Left lung (tissue), 10 donors: Measurements from ENCODE around the gene AIF1. TPM values are rescaled to one million over a fixed set of nuclear protein-coding genes. Genes with fewer than 3 reads are reported as not detected.
A peak's percentile ranks its signal among the peaks of the same experiment; 100 is the strongest.

ENCODE experiments used
- ATAC-seq: fragments of 200-7000 bp; cut with Tn5 transposase; one replicate; pipeline ENCODE4 v1.9.1; 2020; ENCODE audit warnings: moderate library complexity
- DNase-seq, 4 donors: peaks; one replicate each; pipeline ENCODE4 v3.0.0-alpha.2; 2013 to 2020
- H3K27ac ChIP-seq, 2 donors: fragments of 200-600 bp; sonication (generic) in 1 of 2; one replicate each; pipeline versions ENCODE4 v1.5.0 to v1.8.0; 2020 to 2021
- H3K27me3 ChIP-seq, 2 donors: fragments of 200-600 bp; sonication (generic) in 1 of 2; one replicate each; pipeline versions ENCODE4 v1.5.0 to v1.8.0; 2020 to 2021
- H3K36me3 ChIP-seq, 2 donors: fragments of 200-600 bp; sonication (generic) in 1 of 2; one replicate each; pipeline versions ENCODE4 v1.5.0 to v1.8.0; 2020 to 2021
- H3K4me1 ChIP-seq, 2 donors: fragments of 200-600 bp; one replicate each; pipeline ENCODE4 v1.8.0; 2021
- H3K4me3 ChIP-seq, 2 donors: fragments of 200-600 bp; sonication (generic) in 1 of 2; one replicate each; pipeline versions ENCODE4 v1.5.0 to v1.8.0; 2020 to 2021; ENCODE audit warnings: mild to moderate bottlenecking in 1 of 2
- H3K9me3 ChIP-seq, 2 donors: fragments of 200-600 bp; sonication (generic) in 1 of 2; one replicate each; pipeline versions ENCODE4 v1.5.0 to v1.8.0; 2020 to 2021
- intact Hi-C, 2 donors: fragments of 100-400 bp; cut with DNase I; formaldehyde crosslinking; loops; one replicate each; pipeline versions ENCODE4 v1.11.2 to v1.14.2; 2022
- polyA plus RNA-seq, 6 donors: library from polyadenylated mRNA; unstranded; fragments of 120-200 nt; gene quantifications; one replicate each; pipeline ENCODE4 v1.2.1, GENCODE V29; 2013; ENCODE audit not compliant: insufficient read length in 6 of 6
- total RNA-seq, 2 donors: library from RNA; stranded (reverse); fragmentation: NEBNext Ultra II Directional; extraction: Animal tissue kit (Norgen Biotek cat#: 25700); gene quantifications; one replicate each; pipeline ENCODE4 v1.2.1, GENCODE V29; 2021
- TF ChIP-seq, protein P1 (sequence below), 2 donors: fragments of 200-600 bp; sonication (generic) in 1 of 2; IDR thresholded peaks; one replicate each; pipeline versions ENCODE4 v1.5.0 to v1.8.0; 2021; ENCODE audit warnings: antibody characterized with exemption in 2 of 2
- donor health status: DM: no; HTN: yes; CAD: no.
- donor health status: DM: no; HTN: no; CAD: no.

The AIF1 gene
- total and polyA plus RNA-seq, 8 donors = 17.9 to 96.4 (median 22.3) TPM

DNA sequence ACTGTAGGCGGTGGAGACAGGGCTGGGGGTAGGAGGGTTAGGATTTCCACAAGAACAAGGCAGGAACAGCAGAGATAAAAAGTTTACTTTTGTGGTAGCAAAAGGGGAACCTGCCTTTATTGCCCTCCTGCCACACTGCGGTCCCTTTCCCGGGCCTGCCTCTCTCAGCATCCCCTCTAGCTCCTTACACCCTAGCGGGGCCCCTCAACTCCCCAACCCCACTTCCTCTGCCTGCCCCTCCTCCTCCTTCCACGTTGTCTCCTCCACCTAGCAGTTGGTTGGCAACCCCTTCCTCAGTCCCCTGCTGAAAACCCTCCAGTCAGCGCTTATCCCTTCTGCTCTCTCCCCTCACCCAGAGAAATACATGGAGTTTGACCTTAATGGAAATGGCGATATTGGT is 714 bp downstream of the AIF1 start:
- Histone ChIP-seq H3K36me3 (no peaks in the 10 kb centered on the region), H3K4me1 (peaks cover 0 to 35% of the 10 kb centered on the region in 2 donors), H3K4me3 (peak overlapping the region in 1 of 2 donors; percentile 51), H3K27ac (peak overlapping the region; percentile 13 to 89), H3K27me3 (no peaks in the 10 kb centered on the region), H3K9me3 (no peaks in the 10 kb centered on the region)
- intact Hi-C loops = no loop called here
- TF ChIP-seq, protein P1, sequence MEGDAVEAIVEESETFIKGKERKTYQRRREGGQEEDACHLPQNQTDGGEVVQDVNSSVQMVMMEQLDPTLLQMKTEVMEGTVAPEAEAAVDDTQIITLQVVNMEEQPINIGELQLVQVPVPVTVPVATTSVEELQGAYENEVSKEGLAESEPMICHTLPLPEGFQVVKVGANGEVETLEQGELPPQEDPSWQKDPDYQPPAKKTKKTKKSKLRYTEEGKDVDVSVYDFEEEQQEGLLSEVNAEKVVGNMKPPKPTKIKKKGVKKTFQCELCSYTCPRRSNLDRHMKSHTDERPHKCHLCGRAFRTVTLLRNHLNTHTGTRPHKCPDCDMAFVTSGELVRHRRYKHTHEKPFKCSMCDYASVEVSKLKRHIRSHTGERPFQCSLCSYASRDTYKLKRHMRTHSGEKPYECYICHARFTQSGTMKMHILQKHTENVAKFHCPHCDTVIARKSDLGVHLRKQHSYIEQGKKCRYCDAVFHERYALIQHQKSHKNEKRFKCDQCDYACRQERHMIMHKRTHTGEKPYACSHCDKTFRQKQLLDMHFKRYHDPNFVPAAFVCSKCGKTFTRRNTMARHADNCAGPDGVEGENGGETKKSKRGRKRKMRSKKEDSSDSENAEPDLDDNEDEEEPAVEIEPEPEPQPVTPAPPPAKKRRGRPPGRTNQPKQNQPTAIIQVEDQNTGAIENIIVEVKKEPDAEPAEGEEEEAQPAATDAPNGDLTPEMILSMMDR (IDR thresholded peaks at IDR 0.05) = no peak
- DNase-seq (peak in 1 of 4 donors; percentile 84), ATAC-seq (no peak)

DNA sequence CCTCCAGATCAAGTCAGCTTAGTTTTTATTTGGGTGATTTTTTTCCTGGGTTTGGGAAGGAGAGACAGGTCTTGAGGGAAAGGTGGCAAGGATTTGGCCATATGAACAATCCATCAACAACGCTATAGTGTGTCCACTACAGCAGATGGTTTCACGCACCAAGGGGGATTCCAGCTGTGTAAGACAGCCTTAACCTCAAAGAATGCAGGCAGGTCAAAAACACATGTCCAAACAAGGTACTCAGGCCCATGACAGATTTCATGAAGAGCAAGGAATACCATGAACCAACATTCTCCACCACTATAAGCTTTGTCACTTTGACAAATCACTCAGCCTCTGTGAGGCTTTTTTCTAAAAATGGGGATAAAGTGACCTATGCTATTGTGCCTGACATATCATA is 2.0 kb downstream of the AIF1 start:
- DNase-seq (no peak), ATAC-seq (no peak)
- Histone ChIP-seq H3K27me3 (no peaks in the 10 kb centered on the region), H3K27ac (no peak overlapping the region), H3K36me3 (no peaks in the 10 kb centered on the region), H3K9me3 (no peaks in the 10 kb centered on the region), H3K4me3 (peak overlapping the region in 1 of 2 donors; percentile 51), H3K4me1 (peaks cover 7 to 44% of the 10 kb centered on the region in 2 donors)
- intact Hi-C loops = no loop called here
- TF ChIP-seq, protein P1 (IDR thresholded peaks at IDR 0.05) = no peak

GRCh38 chr6:31619805-31620585 is 5.0 kb downstream of the AIF1 start:
- no peaks in the 10 kb centered on the region for H3K27me3 ChIP-seq
- TF ChIP-seq, protein P1 (IDR thresholded peaks at IDR 0.05) = peak in 1 of 2 donors; percentile 9
- ATAC-seq (peak; percentile 93), DNase-seq (peak; percentile 97 to 100 (median 99))
- peaks cover 0 to 23% of the 10 kb centered on the region in 2 donors for H3K36me3 ChIP-seq
- intact Hi-C loops = no loop called here
- H3K4me3 ChIP-seq = peak overlapping the region; percentile 47 to 85
- H3K9me3 ChIP-seq = no peaks in the 10 kb centered on the region
- H3K4me1 ChIP-seq = peaks cover 17 to 47% of the 10 kb centered on the region in 2 donors
- H3K27ac ChIP-seq = peak overlapping the region; percentile 97 to 98

GRCh38 chr6:31620586-31621319 is 5.7 kb downstream of the AIF1 start, which contains the start of gene PRRC2A:
PRRC2A (plus strand) TSS chr6:31620715; CDS start chr6:31622790, 2,075 bp downstream.
- intact Hi-C loops = no loop called here
- Histone ChIP-seq H3K36me3 (peaks cover 0 to 31% of the 10 kb centered on the region in 2 donors), H3K9me3 (no peaks in the 10 kb centered on the region), H3K4me1 (peaks cover 17 to 47% of the 10 kb centered on the region in 2 donors), H3K4me3 (peak within 1 kb of the TSS; percentile 85 to 86), H3K27me3 (no peaks in the 10 kb centered on the region), H3K27ac (peak within 1 kb of the TSS; percentile 97 to 98)
- TF ChIP-seq, protein P1 (IDR thresholded peaks at IDR 0.05) = no peak
- ATAC-seq (peak; percentile 89), DNase-seq (peak; percentile 68 to 96 (median 78))
